NT2/D1 (cell line): ENCODE measurements around the gene SNCB.

Source experiments
- DNase-seq: peaks from one replicate; pipeline ENCODE4 v3.0.0-alpha.2; 2011; ENCODE audit warnings: low read depth, low spot score
- H3K27me3 ChIP-seq: 2 replicates; pipeline ENCODE4 v1.6.0; 2011; ENCODE audit warnings: mild to moderate bottlenecking; ENCODE audit not compliant: insufficient read length, insufficient read depth
- H3K36me3 ChIP-seq: 2 replicates; pipeline ENCODE4 v1.6.1; 2011; ENCODE audit warnings: mild to moderate bottlenecking, low read length, mixed read lengths; ENCODE audit not compliant: insufficient read depth, insufficient read length
- H3K4me1 ChIP-seq: 2 replicates; pipeline ENCODE4 v1.5.1; 2011; ENCODE audit not compliant: insufficient read depth, insufficient read length
- H3K4me3 ChIP-seq: 2 replicates; pipeline ENCODE4 v1.5.1; 2011; ENCODE audit warnings: low read depth; ENCODE audit not compliant: insufficient read length
- H3K9ac ChIP-seq: 2 replicates; pipeline ENCODE4 v1.6.0; 2011; ENCODE audit warnings: low read depth; ENCODE audit not compliant: insufficient read length
- H3K9me3 ChIP-seq: 2 replicates; pipeline ENCODE4 v1.5.1; 2011; ENCODE audit warnings: mild to moderate bottlenecking, low read length; ENCODE audit not compliant: insufficient read depth
- SUZ12 ChIP-seq: IDR thresholded peaks from 2 replicates; pipeline ENCODE4 v1.6.1; 2011; ENCODE audit not compliant: insufficient read length, insufficient read depth; ENCODE audit errors: extremely low read depth
- YY1 ChIP-seq: IDR thresholded peaks from 2 replicates; pipeline ENCODE4 v1.6.1; 2011; ENCODE audit not compliant: insufficient read length, insufficient read depth
- ZNF274 ChIP-seq: IDR thresholded peaks from 2 replicates; pipeline ENCODE4 v1.6.1; 2011; ENCODE audit warnings: mild to moderate bottlenecking, low read depth, low read length

SNCB gene

GRCh38 chr5:176619203-176619568, 11.1 kb downstream of the SNCB start:
- peak; percentile 89 for DNase-seq
- no peaks in the 10 kb centered on the region for H3K9me3 ChIP-seq
- no peak for TF ChIP-seq ZNF274
- no peak for TF ChIP-seq SUZ12
- H3K4me1 ChIP-seq = peaks cover 7% of the 10 kb centered on the region
- peaks cover 36% of the 10 kb centered on the region for H3K27me3 ChIP-seq
- no peaks in the 10 kb centered on the region for H3K36me3 ChIP-seq
- H3K4me3 ChIP-seq = peak overlapping the region; percentile 28
- H3K9ac ChIP-seq = peak overlapping the region; percentile 74

GRCh38 chr5:176618783-176619182, 11.6 kb downstream of the SNCB start:
- Histone ChIP-seq H3K4me3 (peak overlapping the region; percentile 22), H3K27me3 (peaks cover 36% of the 10 kb centered on the region), H3K4me1 (peaks cover 7% of the 10 kb centered on the region), H3K36me3 (no peaks in the 10 kb centered on the region), H3K9ac (no peak overlapping the region), H3K9me3 (no peaks in the 10 kb centered on the region)
- no peak for DNase-seq
- TF ChIP-seq ZNF274 (no peak), YY1 (no peak), SUZ12 (no peak)

- Histone ChIP-seq H3K4me3 (no peak overlapping the region), H3K27me3 (peaks cover 36% of the 10 kb centered on the region), H3K4me1 (peaks cover 14% of the 10 kb centered on the region), H3K36me3 (no peaks in the 10 kb centered on the region), H3K9me3 (no peaks in the 10 kb centered on the region), H3K9ac (no peak overlapping the region)
- no peak for TF ChIP-seq SUZ12
- TF ChIP-seq ZNF274 = no peak
- no peak for TF ChIP-seq YY1
- DNase-seq = no peak
Observed at GRCh38 chr5:176616511-176616910, 13.8 kb downstream of the SNCB start.

GRCh38 chr5:176614805-176615478, 15.4 kb downstream of the SNCB start:
- Histone ChIP-seq H3K36me3 (no peaks in the 10 kb centered on the region), H3K4me3 (no peak overlapping the region), H3K9ac (no peak overlapping the region), H3K9me3 (no peaks in the 10 kb centered on the region), H3K27me3 (peaks cover 31% of the 10 kb centered on the region), H3K4me1 (peaks cover 13% of the 10 kb centered on the region)
- no peak for DNase-seq
- no peak for TF ChIP-seq SUZ12
- TF ChIP-seq ZNF274 = no peak
- no peak for TF ChIP-seq YY1

- H3K4me1 ChIP-seq = peaks cover 17% of the 10 kb centered on the region
- TF ChIP-seq YY1 = no peak
- H3K36me3 ChIP-seq = no peaks in the 10 kb centered on the region
Observed at GRCh38 chr5:176612855-176613254, 17.5 kb downstream of the SNCB start.

GRCh38 chr5:176612008-176612407, 18.3 kb downstream of the SNCB start:
- Histone ChIP-seq H3K36me3 (no peaks in the 10 kb centered on the region), H3K9ac (no peak overlapping the region), H3K9me3 (no peaks in the 10 kb centered on the region), H3K4me3 (no peak overlapping the region), H3K27me3 (peaks cover 23% of the 10 kb centered on the region), H3K4me1 (peaks cover 17% of the 10 kb centered on the region)
- no peak for TF ChIP-seq ZNF274
- no peak for TF ChIP-seq YY1
- TF ChIP-seq SUZ12 = no peak
- DNase-seq = no peak

More at GRCh38 chr5:176612855-176613254, 17.5 kb downstream of the SNCB start:
- DNase-seq = no peak
- H3K27me3 ChIP-seq = peaks cover 28% of the 10 kb centered on the region
- H3K9ac ChIP-seq = no peak overlapping the region
- no peaks in the 10 kb centered on the region for H3K9me3 ChIP-seq
- no peak overlapping the region for H3K4me3 ChIP-seq

- Histone ChIP-seq H3K36me3 (no peaks in the 10 kb centered on the region), H3K4me3 (no peak overlapping the region), H3K27me3 (peaks cover 23% of the 10 kb centered on the region), H3K9ac (no peak overlapping the region), H3K4me1 (peaks cover 17% of the 10 kb centered on the region), H3K9me3 (no peaks in the 10 kb centered on the region)
- peak; percentile 61 for DNase-seq
- no peak for TF ChIP-seq ZNF274
- TF ChIP-seq YY1 = no peak
- TF ChIP-seq SUZ12 = no peak
Observed at GRCh38 chr5:176611435-176611834, 18.9 kb downstream of the SNCB start.

GRCh38 chr5:176610435-176610773, 19.9 kb downstream of the SNCB start:
- peaks cover 17% of the 10 kb centered on the region for H3K4me1 ChIP-seq
- H3K4me3 ChIP-seq = peak overlapping the region; percentile 26
- no peaks in the 10 kb centered on the region for H3K9me3 ChIP-seq
- no peaks in the 10 kb centered on the region for H3K36me3 ChIP-seq
- no peak for DNase-seq
- no peak overlapping the region for H3K9ac ChIP-seq
- TF ChIP-seq SUZ12 = no peak
- TF ChIP-seq ZNF274 = no peak
- no peak for TF ChIP-seq YY1
- H3K27me3 ChIP-seq = peaks cover 23% of the 10 kb centered on the region
